SK-N-SH (cell line): ENCODE data around the gene KCNK17.

Experiments used
- CTCF ChIP-seq: fragments of 200-600 bp; sonication (generic); IDR thresholded peaks from 2 replicates; pipeline ENCODE4 v1.6.1; 2017; ENCODE audit warnings: antibody characterized with exemption, mild to moderate bottlenecking, moderate library complexity
- ELF1 ChIP-seq: IDR thresholded peaks from 2 replicates; pipeline ENCODE4 v1.4.0; 2012
- FOSL2 ChIP-seq: IDR thresholded peaks from 2 replicates; pipeline ENCODE4 v1.4.0; 2012; ENCODE audit warnings: low read depth, mild to moderate bottlenecking, moderate library complexity, borderline replicate concordance
- JUND ChIP-seq: IDR thresholded peaks from 2 replicates; pipeline ENCODE4 v1.4.0; 2012
- NRF1 ChIP-seq: IDR thresholded peaks from 2 replicates; pipeline ENCODE4 v1.6.1; 2012; ENCODE audit warnings: low read depth, mild to moderate bottlenecking, low read length
- POLR2AphosphoS5 ChIP-seq: IDR thresholded peaks from 2 replicates; pipeline ENCODE4 v1.6.1; 2012; ENCODE audit warnings: low read depth, low read length
- RAD21 ChIP-seq: IDR thresholded peaks from 2 replicates; pipeline ENCODE4 v1.6.1; 2012; ENCODE audit warnings: mild to moderate bottlenecking, low read length
- RFX5 ChIP-seq: IDR thresholded peaks from 2 replicates; pipeline ENCODE4 v1.6.1; 2012; ENCODE audit warnings: mild to moderate bottlenecking, improper control_type of control experiment, low read length
- SMC3 ChIP-seq: IDR thresholded peaks from 2 replicates; pipeline ENCODE4 v1.6.1; 2012; ENCODE audit warnings: low read depth, low read length, improper control_type of control experiment
- YY1 ChIP-seq: IDR thresholded peaks from 2 replicates; pipeline ENCODE4 v1.4.0; 2012; ENCODE audit warnings: low read depth, mild to moderate bottlenecking

- no peak for TF ChIP-seq RFX5
- TF ChIP-seq ELF1, result no peak
- no peak for TF ChIP-seq CTCF
- TF ChIP-seq RAD21, result no peak
- TF ChIP-seq JUND, result no peak
- TF ChIP-seq SMC3, result no peak
- TF ChIP-seq NRF1, result no peak
- no peak for TF ChIP-seq POLR2AphosphoS5
- TF ChIP-seq YY1, result no peak
- TF ChIP-seq FOSL2, result no peak
These were observed 13.8 kb upstream of the KCNK17 start for GRCh38 chr6:39328066-39328465.
